ENCODE measurements around the gene TMEM141. TPM values are rescaled to one million over a fixed set of nuclear protein-coding genes. Genes with fewer than 3 reads are reported as not detected.
"Not testable (repeated sequence)": the region's sequence is repeated elsewhere in the genome, so short reads cannot be mapped to it uniquely, and the experiment has no call there.

Gene TMEM141
- total and polyA plus RNA-seq, 5 experiments from 2014 or later = 34.2 to 51.6 (median 40.5) TPM

- POLR2A ChIA-PET, DNase-seq, H3K4me3 Mint-ChIP-seq, H3K36me3 Mint-ChIP-seq, H3K9me3 Mint-ChIP-seq, ATAC-seq: not testable (repeated sequence)
- Mint-ChIP-seq H3K27ac (peak overlapping the region in 3 of 10 donors; percentile 33 to 77 (median 70)), H3K4me1 (peaks cover 2 to 18% (median 5%) of the 10 kb centered on the region in 4 donors), H3K27me3 (peaks cover 0 to 33% (median 12%) of the 10 kb centered on the region in 5 donors)
These were observed 25.3 kb upstream of the TMEM141 start for GRCh38 chr9:136765745-136766409.

- H3K4me1 Mint-ChIP-seq = peaks cover 2 to 17% (median 5%) of the 10 kb centered on the region in 4 donors
- H3K36me3 Mint-ChIP-seq, POLR2A ChIA-PET, ATAC-seq, H3K9me3 Mint-ChIP-seq: not testable (repeated sequence)
- peak overlapping the region in 3 of 10 donors; percentile 59 to 90 (median 73) for H3K27ac Mint-ChIP-seq
- peak overlapping the region in 4 of 10 donors; percentile 7 to 71 (median 30) for H3K4me3 Mint-ChIP-seq
- peak in 2 of 10 donors; percentile 29 to 62 for DNase-seq
- H3K27me3 Mint-ChIP-seq = peaks cover 0 to 31% (median 12%) of the 10 kb centered on the region in 5 donors
These were observed 24.6 kb upstream of the TMEM141 start for GRCh38 chr9:136766410-136767120.

GRCh38 chr9:136769710-136770191 lies 21.4 kb upstream of the TMEM141 start:
- DNase-seq (peak in 9 of 10 donors; percentile 26 to 73 (median 38)), ATAC-seq (peak; percentile 80 to 89)
- peaks cover 0 to 3% (median 0%) of the 10 kb centered on the region in 3 donors for H3K36me3 Mint-ChIP-seq
- peak overlapping the region in 1 of 10 donors; percentile 49 for H3K4me3 Mint-ChIP-seq
- H3K27me3 Mint-ChIP-seq = peaks cover 1 to 28% (median 16%) of the 10 kb centered on the region in 5 donors
- POLR2A ChIA-PET = no interaction called here
- peaks cover 0 to 5% (median 0%) of the 10 kb centered on the region in 9 donors for H3K9me3 Mint-ChIP-seq
- no peak overlapping the region for H3K27ac Mint-ChIP-seq
- peaks cover 5 to 22% (median 10%) of the 10 kb centered on the region in 4 donors for H3K4me1 Mint-ChIP-seq

GRCh38 chr9:136771907-136772415 lies 19.2 kb upstream of the TMEM141 start:
- Mint-ChIP-seq H3K9me3 (peaks cover 0 to 5% (median 0%) of the 10 kb centered on the region in 9 donors), H3K4me1 (peaks cover 5 to 13% (median 8%) of the 10 kb centered on the region in 4 donors), H3K27ac (peak overlapping the region in 1 of 10 donors; percentile 43), H3K27me3 (peaks cover 1 to 25% (median 11%) of the 10 kb centered on the region in 5 donors), H3K36me3 (peaks cover 0 to 3% (median 0%) of the 10 kb centered on the region in 3 donors), H3K4me3 (no peak overlapping the region)
- no peak for ATAC-seq
- no peak for DNase-seq
- POLR2A ChIA-PET = interaction anchor here (0.6 kb wide), 1 partner anchor 163 kb away, joined by 3 read pairs; no protein-coding TSS in a partner anchor

- POLR2A ChIA-PET = no interaction called here
- Mint-ChIP-seq H3K4me3 (no peak overlapping the region), H3K9me3 (peaks cover 0 to 5% (median 0%) of the 10 kb centered on the region in 9 donors), H3K27ac (no peak overlapping the region), H3K27me3 (peaks cover 1 to 28% (median 12%) of the 10 kb centered on the region in 5 donors), H3K36me3 (peaks cover 0 to 3% (median 0%) of the 10 kb centered on the region in 3 donors), H3K4me1 (peaks cover 4 to 13% (median 6%) of the 10 kb centered on the region in 4 donors)
- ATAC-seq (peak; percentile 49 to 54), DNase-seq (no peak)
These were observed 17.6 kb upstream of the TMEM141 start for GRCh38 chr9:136773386-136774044.

GRCh38 chr9:136774416-136775045 lies 16.6 kb upstream of the TMEM141 start:
- H3K9me3 Mint-ChIP-seq = peaks cover 0 to 5% (median 0%) of the 10 kb centered on the region in 9 donors
- no peak for DNase-seq
- no peak overlapping the region for H3K27ac Mint-ChIP-seq
- H3K4me1 Mint-ChIP-seq = peaks cover 4 to 13% (median 7%) of the 10 kb centered on the region in 4 donors
- H3K36me3 Mint-ChIP-seq = peaks cover 0 to 3% (median 0%) of the 10 kb centered on the region in 3 donors
- no peak for ATAC-seq
- POLR2A ChIA-PET = interaction anchor here (0.6 kb wide), 1 partner anchor 12 kb away, joined by 3 read pairs; no protein-coding TSS in a partner anchor
- peaks cover 1 to 36% (median 16%) of the 10 kb centered on the region in 5 donors for H3K27me3 Mint-ChIP-seq
- H3K4me3 Mint-ChIP-seq = no peak overlapping the region

GRCh38 chr9:136775191-136775590 lies 16.0 kb upstream of the TMEM141 start:
- peak overlapping the region in 1 of 10 donors; percentile 56 for H3K27ac Mint-ChIP-seq
- ATAC-seq (no peak), DNase-seq (no peak)
- H3K4me1 Mint-ChIP-seq = peaks cover 3 to 7% (median 5%) of the 10 kb centered on the region in 4 donors
- H3K9me3 Mint-ChIP-seq = peaks cover 0 to 5% (median 0%) of the 10 kb centered on the region in 9 donors
- no peak overlapping the region for H3K4me3 Mint-ChIP-seq
- peaks cover 0 to 3% (median 0%) of the 10 kb centered on the region in 3 donors for H3K36me3 Mint-ChIP-seq
- POLR2A ChIA-PET = no interaction called here
- H3K27me3 Mint-ChIP-seq = peaks cover 1 to 31% (median 14%) of the 10 kb centered on the region in 5 donors

GRCh38 chr9:136776947-136777346 lies 14.2 kb upstream of the TMEM141 start:
- no peak overlapping the region for H3K27ac Mint-ChIP-seq
- ATAC-seq = no peak
- POLR2A ChIA-PET = no interaction called here

GRCh38 chr9:136777359-136777758 lies 13.8 kb upstream of the TMEM141 start:
- peaks cover 0 to 3% (median 0%) of the 10 kb centered on the region in 3 donors for H3K36me3 Mint-ChIP-seq
- peaks cover 0 to 5% (median 0%) of the 10 kb centered on the region in 9 donors for H3K9me3 Mint-ChIP-seq
- POLR2A ChIA-PET = no interaction called here
- no peak overlapping the region for H3K4me3 Mint-ChIP-seq
- H3K4me1 Mint-ChIP-seq = peaks cover 2 to 7% (median 5%) of the 10 kb centered on the region in 4 donors
- ATAC-seq = no peak
- H3K27ac Mint-ChIP-seq = no peak overlapping the region
- DNase-seq = no peak
- H3K27me3 Mint-ChIP-seq = peaks cover 1 to 29% (median 14%) of the 10 kb centered on the region in 5 donors

More at GRCh38 chr9:136776947-136777346, 14.2 kb upstream of the TMEM141 start:
- Mint-ChIP-seq H3K27me3 (peaks cover 1 to 29% (median 14%) of the 10 kb centered on the region in 5 donors), H3K4me3 (no peak overlapping the region), H3K36me3 (peaks cover 0 to 3% (median 0%) of the 10 kb centered on the region in 3 donors), H3K4me1 (peaks cover 2 to 7% (median 5%) of the 10 kb centered on the region in 4 donors), H3K9me3 (peaks cover 0 to 5% (median 0%) of the 10 kb centered on the region in 9 donors)
- DNase-seq = no peak

- H3K4me1 Mint-ChIP-seq = peaks cover 0 to 3% (median 0%) of the 10 kb centered on the region in 4 donors
- no peak overlapping the region for H3K27ac Mint-ChIP-seq
- peaks cover 0 to 29% (median 10%) of the 10 kb centered on the region in 5 donors for H3K27me3 Mint-ChIP-seq
- POLR2A ChIA-PET = interaction anchor here (1.2 kb wide), 1 partner anchor 247 kb away, joined by 3 read pairs; no protein-coding TSS in a partner anchor
- ATAC-seq = no peak
- H3K36me3 Mint-ChIP-seq = no peaks in the 10 kb centered on the region
- no peak overlapping the region for H3K4me3 Mint-ChIP-seq
- peak in 1 of 10 donors; percentile 23 for DNase-seq
- H3K9me3 Mint-ChIP-seq = no peaks in the 10 kb centered on the region
These were observed 11.3 kb upstream of the TMEM141 start for GRCh38 chr9:136779808-136780207.

GRCh38 chr9:136782452-136782851 lies 8.7 kb upstream of the TMEM141 start:
- DNase-seq (no peak), ATAC-seq (no peak)
- Mint-ChIP-seq H3K27me3 (peaks cover 2 to 21% (median 9%) of the 10 kb centered on the region in 5 donors), H3K9me3 (no peaks in the 10 kb centered on the region), H3K4me1 (peaks cover under 1 to 4% (median 1%) of the 10 kb centered on the region in 4 donors), H3K27ac (no peak overlapping the region), H3K4me3 (no peak overlapping the region), H3K36me3 (no peaks in the 10 kb centered on the region)
- POLR2A ChIA-PET = no interaction called here

Data from naive thymus-derived CD8-positive, alpha-beta T cell (primary cell).